ENCODE data around the gene CD96. TPM values are rescaled to one million over a fixed set of nuclear protein-coding genes. Genes with fewer than 3 reads are reported as not detected.

Gene CD96
- polyA plus RNA-seq, 1 donor from 2014 or later = not detected

GRCh38 chr3:111636366-111636885 lies 94.4 kb downstream of the CD96 start:
- Histone ChIP-seq H4K20me1 (ENCODE audit: insufficient read depth) (no peaks in the 10 kb centered on the region), H2AFZ (ENCODE audit: low read depth, low read length) (no peak overlapping the region), H3K4me2 (ENCODE audit: low read length) (no peak overlapping the region), H3K9ac (ENCODE audit: low read length) (no peak overlapping the region), H3K27ac (ENCODE audit: low read length) (no peak overlapping the region), H3K36me3 (ENCODE audit: insufficient read depth, low read length) (no peaks in the 10 kb centered on the region), H3K9me3 (ENCODE audit: low read length) (no peaks in the 10 kb centered on the region), H3F3A (ENCODE audit: insufficient read depth, low read length, poor library complexity, severe bottlenecking) (no peaks in the 10 kb centered on the region), H3K4me3 (ENCODE audit: low read length) (no peak overlapping the region), H3K9me2 (ENCODE audit: insufficient read depth, low read length) (no peaks in the 10 kb centered on the region), H3K27me3 (ENCODE audit: insufficient read depth, low read depth, low read length) (no peaks in the 10 kb centered on the region), H3K79me2 (replicated peaks; ENCODE audit: insufficient read depth, low read length) (no peaks in the 10 kb centered on the region)
- TF ChIP-seq MXI1 (conservative IDR thresholded peaks at IDR 0.05; ENCODE audit: poor library complexity, severe bottlenecking) = no peak
- TF ChIP-seq EP300 (conservative IDR thresholded peaks at IDR 0.05; ENCODE audit: poor library complexity, severe bottlenecking) = peak; percentile 22
- peak; percentile 44 for TF ChIP-seq POLR2AphosphoS5 (IDR thresholded peaks at IDR 0.05)

GRCh38 chr3:111639316-111639715 lies 97.3 kb downstream of the CD96 start:
- no peak overlapping the region for H3K27ac ChIP-seq (ENCODE audit: low read length)
- no peak overlapping the region for H3K9ac ChIP-seq (ENCODE audit: low read length)
- H3K79me2 ChIP-seq (replicated peaks; ENCODE audit: insufficient read depth, low read length) = no peaks in the 10 kb centered on the region
- H3K27me3 ChIP-seq (ENCODE audit: insufficient read depth, low read depth, low read length) = no peaks in the 10 kb centered on the region
- no peak overlapping the region for H3K4me3 ChIP-seq (ENCODE audit: low read length)
- H4K20me1 ChIP-seq (ENCODE audit: insufficient read depth) = no peaks in the 10 kb centered on the region
- H3K9me3 ChIP-seq (ENCODE audit: low read length) = no peaks in the 10 kb centered on the region
- no peaks in the 10 kb centered on the region for H3K9me2 ChIP-seq (ENCODE audit: insufficient read depth, low read length)
- no peaks in the 10 kb centered on the region for H3F3A ChIP-seq (ENCODE audit: insufficient read depth, low read length, poor library complexity, severe bottlenecking)
- H2AFZ ChIP-seq (ENCODE audit: low read depth, low read length) = no peak overlapping the region
- no peaks in the 10 kb centered on the region for H3K36me3 ChIP-seq (ENCODE audit: insufficient read depth, low read length)
- TF ChIP-seq EZH2 (IDR thresholded peaks at IDR 0.05; ENCODE audit: borderline replicate concordance, insufficient read depth, low read length, poor library complexity, severe bottlenecking) = no peak
- TF ChIP-seq EP300 (conservative IDR thresholded peaks at IDR 0.05; ENCODE audit: poor library complexity, severe bottlenecking) = no peak
- TF ChIP-seq REST (IDR thresholded peaks at IDR 0.05; ENCODE audit: borderline replicate concordance) = no peak
- TF ChIP-seq RAD21 (conservative IDR thresholded peaks at IDR 0.05) = no peak
- TF ChIP-seq CTCF (IDR thresholded peaks at IDR 0.05; ENCODE audit: poor library complexity, severe bottlenecking) = no peak
- no peak for TF ChIP-seq POLR2AphosphoS5 (IDR thresholded peaks at IDR 0.05)
- no peak for TF ChIP-seq MXI1 (conservative IDR thresholded peaks at IDR 0.05; ENCODE audit: poor library complexity, severe bottlenecking)
- no peak for TF ChIP-seq TAF1 (IDR thresholded peaks at IDR 0.05; ENCODE audit: low read depth)
- TF ChIP-seq SMC3 (conservative IDR thresholded peaks at IDR 0.05; ENCODE audit: poor library complexity) = no peak
- no peak overlapping the region for H3K4me2 ChIP-seq (ENCODE audit: low read length)
